Stimulated activated CD8-positive, alpha-beta memory T cell treated with anti-CD3 and anti-CD28 coated beads, Interleukin-12 subunit alpha, Interleukin-12 subunit beta, amount 100 ng/mL, for 4 hours (primary cell): ENCODE data around the gene HK3.

ENCODE experiments used
- DNase-seq: peaks from one replicate; pipeline ENCODE4 v3.0.0-alpha.2; 2020; ENCODE audit warnings: low read depth

Gene HK3, protein sequence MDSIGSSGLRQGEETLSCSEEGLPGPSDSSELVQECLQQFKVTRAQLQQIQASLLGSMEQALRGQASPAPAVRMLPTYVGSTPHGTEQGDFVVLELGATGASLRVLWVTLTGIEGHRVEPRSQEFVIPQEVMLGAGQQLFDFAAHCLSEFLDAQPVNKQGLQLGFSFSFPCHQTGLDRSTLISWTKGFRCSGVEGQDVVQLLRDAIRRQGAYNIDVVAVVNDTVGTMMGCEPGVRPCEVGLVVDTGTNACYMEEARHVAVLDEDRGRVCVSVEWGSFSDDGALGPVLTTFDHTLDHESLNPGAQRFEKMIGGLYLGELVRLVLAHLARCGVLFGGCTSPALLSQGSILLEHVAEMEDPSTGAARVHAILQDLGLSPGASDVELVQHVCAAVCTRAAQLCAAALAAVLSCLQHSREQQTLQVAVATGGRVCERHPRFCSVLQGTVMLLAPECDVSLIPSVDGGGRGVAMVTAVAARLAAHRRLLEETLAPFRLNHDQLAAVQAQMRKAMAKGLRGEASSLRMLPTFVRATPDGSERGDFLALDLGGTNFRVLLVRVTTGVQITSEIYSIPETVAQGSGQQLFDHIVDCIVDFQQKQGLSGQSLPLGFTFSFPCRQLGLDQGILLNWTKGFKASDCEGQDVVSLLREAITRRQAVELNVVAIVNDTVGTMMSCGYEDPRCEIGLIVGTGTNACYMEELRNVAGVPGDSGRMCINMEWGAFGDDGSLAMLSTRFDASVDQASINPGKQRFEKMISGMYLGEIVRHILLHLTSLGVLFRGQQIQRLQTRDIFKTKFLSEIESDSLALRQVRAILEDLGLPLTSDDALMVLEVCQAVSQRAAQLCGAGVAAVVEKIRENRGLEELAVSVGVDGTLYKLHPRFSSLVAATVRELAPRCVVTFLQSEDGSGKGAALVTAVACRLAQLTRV

DNA sequence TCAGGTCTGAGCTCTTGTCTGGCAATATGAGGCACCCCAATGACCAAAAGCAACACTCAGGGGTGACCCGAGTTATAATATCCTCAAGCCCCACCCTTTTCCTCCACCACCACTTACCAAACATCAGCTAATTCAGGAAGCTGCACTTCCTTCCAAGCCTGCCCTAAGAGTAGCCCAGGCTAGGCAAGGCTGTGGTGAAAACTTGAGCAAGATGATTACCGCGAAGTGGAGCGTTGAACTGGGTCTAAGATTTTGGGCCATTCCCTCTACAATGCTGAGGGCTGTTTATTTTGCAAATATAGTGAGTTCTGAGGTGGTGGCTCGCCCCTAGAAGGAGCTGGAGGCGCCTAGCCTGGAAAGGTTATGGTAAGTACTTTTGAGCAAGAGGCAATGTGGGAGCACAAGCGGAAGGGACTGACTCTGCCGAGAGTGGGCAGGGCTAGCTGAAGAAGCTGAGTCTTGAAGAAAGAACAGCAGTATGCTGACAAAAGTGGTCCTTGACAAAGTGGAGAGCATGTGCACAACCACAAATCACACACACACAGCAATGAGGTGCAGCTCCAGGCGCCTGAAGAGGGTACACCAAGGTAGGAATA is at the start of gene HK3:
TSS of gene HK3 (minus strand) at position 51 of the 596 bp plus-strand sequence. CDS start 3,187 bp downstream, outside the sequence.
- no peak for DNase-seq

DNA sequence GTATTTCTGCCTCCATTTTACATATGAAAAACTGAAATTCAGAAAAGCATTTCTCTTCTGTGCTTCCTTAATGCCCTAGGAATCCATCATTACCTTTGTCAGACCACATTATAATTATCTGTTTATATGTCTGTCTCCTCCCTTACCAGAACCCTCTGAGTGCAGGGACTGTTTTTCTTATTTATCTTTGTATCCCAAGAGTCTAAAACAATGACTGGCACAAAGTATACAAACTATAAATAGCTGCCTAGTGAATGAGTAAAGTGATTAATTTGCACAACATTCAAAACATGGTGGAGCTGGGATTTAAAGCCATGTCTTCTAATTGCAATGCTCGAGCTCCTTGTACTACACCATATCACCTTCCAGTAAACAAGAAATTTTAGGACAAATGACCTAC is 49.3 kb upstream of the HK3 start:
- no peak for DNase-seq

DNA sequence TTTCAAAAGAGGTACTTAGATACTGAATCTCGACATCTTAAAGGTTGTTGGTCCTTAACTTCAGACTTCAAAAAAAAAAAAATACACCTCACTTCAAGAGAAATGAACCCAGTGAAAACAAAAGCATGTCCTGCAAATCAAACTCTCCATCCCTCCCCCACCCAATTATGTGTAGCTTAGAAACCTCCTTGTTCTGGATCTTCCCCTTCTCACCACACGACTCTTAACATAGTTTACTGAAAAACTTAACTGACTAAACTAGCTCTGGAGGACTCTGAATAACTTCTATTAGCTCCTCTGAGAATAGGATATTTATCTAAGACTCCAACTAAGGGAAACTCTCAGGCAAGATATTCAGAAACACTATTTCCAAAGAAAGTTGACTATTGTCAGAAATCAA is 48.7 kb upstream of the HK3 start:
- DNase-seq = no peak

DNA sequence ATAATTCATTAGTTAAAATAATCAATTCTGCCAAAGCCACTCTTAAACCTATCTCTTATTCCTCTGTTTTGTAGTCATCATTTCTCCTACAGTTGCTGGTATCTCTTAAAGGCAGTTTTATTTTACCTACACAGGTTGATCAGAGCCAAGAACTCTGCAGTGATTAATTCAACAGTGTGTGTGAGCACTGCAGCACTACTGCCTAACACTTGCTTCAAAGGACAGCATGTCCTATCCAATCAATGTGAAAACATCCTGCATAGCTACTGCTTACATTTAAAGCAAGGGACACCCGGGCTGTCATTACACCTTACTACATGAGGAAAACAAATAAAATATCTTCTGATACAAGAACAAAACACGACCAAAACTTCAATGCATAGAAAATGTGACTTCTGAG is 45.1 kb upstream of the HK3 start:
- DNase-seq = no peak

DNA sequence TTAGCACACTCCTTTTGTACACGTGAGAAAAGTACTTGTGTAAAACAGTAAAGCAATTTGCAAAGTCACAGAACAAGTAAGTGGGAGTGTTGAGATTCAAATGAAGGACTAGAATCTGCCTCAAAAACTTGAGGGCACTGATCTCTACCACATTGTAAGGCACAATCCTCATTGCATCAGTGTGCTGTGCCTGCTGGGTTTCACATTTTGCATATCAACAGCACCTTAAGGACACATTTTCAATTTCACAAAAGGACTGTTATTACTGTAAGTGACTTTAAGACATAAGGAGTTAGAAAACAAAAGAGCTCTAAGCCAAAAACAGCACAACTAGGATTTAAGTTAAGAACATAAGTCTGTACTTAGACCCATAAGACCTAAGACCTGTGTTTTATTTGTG is 44.7 kb upstream of the HK3 start:
- no peak for DNase-seq

DNA sequence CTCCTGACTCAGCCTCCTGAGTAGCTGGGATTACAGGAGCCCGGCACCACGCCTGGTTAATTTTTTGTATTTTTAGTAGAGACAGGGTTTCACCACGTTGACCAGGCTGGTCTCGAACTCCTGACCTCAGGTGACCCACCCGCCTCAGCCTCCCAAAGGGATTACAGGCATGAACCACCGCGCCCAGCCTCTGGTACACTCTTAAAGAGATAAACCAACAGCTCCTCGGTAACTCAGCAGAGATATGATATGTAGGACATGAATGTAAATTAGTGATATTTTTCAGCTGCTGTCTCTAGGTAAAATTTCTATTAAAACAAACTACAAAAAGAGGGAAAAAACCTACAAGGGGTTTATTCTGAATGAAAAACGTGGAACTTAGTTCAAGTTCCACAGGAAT is 42.8 kb upstream of the HK3 start:
- no peak for DNase-seq

DNA sequence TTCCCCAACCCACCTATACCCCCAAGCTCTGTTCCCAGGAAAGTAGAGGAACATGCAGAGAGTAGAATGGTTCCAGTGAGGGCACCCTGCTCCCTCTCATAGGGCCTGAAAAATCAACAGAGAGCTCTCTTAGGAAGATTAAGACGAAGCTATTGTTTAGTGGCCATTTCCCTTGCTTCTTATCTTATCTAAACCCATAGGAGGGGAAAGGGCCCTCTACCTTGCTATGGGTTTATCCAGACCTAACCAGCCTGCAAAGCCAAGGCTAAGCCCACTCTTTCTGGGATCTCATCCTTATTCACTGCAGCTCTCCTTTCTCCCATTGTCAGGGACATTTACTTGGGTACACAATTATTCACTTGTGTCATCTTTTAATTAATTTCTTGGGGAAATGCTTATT is 39.3 kb upstream of the HK3 start:
- no peak for DNase-seq

DNA sequence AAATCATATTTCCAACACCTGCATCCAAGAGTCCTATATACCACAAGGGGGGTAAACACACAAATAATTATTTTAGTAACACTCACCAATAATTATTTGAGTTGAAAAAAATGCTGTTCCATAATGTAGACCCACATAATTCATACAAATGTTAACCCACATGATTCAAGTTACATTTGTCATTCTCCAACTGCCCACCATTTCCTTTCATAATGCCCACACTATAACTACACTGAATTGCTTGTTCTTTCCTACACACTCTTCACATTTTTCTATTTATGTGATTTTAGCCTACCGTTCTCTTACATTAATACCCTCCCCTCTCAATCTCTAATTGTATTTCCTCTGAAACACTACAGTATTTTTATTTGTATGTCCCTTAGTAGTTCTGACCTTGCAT is 35.9 kb upstream of the HK3 start:
- DNase-seq = no peak

DNA sequence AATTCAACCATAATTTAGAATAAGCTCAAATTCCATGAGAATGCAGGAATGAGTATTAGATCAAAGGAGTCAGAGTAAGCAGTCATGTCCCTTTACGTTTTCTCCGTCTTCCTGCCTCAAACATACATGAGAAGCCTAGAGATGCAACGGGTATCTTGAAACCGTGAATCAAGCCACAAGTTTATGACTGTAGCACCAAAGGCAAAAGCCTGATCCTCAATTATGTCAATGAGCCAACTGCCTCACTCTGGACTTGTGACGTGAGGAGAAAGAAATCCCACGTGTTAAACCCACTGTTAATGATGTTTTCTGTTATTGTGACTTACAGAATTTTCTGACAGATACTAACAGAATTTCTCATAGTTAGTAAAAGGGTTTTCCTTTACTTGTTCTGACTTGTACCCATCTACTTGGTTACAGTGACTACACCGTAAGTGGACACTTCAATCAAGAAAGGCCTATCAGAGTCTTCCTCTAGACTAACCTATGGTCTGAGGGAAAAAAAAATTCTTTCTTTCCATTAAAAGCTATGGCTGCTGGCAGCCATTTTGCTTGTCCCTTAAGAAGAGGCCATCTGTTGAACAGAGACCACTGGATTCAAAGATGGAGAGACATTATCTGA is 35.3 kb upstream of the HK3 start:
- DNase-seq = no peak

DNA sequence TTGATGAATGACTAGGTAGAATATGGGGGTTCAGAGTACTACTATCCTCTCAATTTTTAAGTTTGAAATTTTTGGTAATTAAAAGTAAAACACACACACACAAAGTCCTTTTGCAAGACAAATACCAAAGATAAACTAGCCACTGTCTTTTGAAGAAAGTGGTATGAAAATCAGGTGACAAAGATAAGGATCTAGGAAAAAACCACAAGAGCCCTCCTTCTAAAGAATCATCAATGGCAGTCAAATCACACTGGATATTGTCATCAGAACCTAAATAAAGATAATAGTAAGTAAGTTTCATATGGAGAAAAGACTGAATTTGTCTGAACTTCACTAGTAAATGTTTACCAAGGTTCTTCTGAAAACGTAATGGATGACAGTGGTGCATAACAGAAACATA is 30.5 kb upstream of the HK3 start:
- no peak for DNase-seq

DNA sequence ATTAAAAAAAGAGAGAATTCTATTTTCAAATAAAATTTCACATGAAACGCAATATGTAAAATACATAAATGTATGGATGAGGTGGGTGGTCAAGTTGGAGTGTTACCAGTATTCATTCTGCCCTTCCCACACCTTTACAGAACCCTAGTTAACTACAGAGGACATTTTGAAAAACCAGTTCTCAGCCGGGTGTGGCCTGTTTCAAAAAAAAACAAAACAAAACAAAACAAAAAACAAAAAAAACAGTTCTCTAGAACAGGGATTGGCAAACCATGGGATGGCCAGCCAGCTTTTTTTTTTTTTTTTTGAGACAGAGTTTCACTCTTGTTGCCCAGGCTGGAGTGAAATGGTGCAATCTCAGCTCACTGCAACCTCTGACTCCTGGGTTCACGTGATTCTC is 28.4 kb upstream of the HK3 start:
- DNase-seq = no peak

DNA sequence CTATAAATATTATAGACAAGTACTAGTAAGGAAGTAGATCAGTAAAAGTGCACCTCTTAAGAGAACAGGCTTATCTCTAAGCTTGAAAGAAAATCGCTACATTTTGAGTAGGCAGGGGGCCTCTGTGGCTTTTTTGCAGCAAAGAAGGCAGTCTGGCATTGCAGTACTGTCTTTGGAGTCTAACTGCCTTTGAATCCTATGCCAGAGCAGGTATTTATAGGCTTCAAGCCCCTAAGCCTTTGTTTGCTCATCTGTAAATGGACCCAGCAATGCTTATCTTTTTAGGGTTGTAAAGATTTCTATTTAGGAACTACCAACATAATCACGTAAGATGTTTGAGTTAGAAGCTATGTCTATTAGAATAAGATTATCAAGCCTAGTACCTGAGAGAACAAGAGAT is 23.7 kb upstream of the HK3 start:
- DNase-seq = no peak

DNA sequence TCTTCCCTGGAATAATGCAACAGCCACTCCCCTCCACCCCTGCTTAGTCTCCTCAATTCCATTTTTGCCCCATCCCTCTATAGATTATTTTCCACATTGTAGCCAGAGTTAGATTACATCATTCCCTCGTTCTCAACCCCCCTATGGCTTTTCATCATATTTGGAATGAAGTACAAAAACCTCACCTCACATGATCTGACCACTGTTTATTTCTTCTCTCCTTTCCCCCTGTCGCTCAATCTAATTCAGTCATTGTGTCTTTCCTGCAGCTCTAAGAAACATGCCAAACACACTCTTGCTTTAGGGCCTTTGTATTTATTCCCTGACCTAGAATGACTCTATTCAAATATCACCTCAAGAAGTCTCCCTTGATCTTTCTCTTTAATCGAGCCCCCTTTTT is 22.6 kb upstream of the HK3 start:
- DNase-seq = no peak

DNA sequence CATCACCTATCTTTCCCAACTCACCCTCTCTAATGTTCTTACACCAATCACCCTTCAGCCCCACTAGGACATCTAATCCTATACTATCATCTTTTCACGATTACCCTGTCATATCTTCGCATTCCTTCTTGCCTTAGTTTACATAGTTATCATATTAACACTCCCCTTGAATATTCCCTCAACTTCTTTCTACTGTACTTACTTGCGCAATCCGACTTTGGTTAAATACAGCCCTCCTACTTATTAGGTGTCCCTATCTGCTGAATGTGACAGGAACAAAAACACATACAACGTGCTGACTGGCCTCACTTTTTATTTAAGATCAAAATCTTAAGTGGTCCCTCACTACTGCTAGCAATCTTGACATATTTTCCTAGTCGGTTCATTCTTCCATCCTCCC is 19.5 kb upstream of the HK3 start:
- DNase-seq = no peak

DNA sequence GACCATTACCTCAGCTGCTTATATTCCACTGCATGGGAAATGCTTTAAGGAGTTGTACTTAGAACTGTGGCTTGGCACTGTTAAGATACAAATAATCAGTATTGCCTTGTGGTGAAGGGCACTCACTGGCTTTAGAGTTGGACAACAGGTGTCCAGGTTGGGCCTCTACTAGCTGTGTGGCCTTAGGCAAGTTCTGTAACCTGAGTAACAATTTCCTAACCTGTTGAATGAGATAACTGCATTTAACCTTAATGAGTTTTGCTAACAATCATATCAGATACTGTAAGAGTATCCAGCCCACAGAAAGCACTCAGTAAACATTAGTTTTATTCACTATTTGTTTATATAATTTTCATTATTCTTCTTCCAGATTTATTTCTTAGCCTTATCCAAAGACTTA is 17.2 kb upstream of the HK3 start:
- no peak for DNase-seq

DNA sequence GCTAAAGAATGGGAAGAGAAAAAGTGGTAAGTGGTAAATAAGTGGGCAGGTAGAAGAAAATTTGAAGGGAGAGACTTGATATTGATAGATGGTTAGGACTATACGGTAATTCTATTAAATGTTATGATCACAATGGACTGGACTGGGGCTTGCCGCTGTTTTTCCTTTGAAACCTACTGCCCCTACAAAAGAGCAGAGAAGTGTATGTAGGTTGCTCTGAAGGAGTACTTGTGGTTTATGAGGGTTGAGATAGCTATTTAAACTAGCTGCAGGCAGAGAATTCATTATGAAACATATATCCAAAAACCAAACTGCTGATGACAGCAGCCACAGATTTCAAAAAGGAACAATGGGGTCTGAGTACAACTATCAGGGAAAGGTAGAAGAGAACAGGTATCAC is 16.8 kb upstream of the HK3 start:
- no peak for DNase-seq

DNA sequence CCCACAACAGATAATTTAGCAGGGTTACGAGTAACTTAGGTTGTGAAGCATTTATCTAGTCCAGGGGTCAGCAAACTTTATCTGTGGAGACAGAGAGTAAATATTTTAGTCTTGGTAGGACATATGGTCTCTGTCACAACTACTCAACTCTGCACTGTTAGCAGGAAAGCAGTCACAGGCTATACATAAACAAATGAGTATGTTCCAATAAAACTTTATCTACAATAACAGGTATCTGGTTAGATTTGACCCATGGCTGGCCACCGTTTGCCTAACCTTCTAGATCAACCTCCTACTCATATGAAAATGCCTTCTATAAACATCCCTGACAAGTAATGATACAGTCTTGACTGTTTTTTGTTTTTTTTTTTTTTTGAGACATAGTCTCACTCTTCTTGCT is 13.0 kb upstream of the HK3 start:
- no peak for DNase-seq

DNA sequence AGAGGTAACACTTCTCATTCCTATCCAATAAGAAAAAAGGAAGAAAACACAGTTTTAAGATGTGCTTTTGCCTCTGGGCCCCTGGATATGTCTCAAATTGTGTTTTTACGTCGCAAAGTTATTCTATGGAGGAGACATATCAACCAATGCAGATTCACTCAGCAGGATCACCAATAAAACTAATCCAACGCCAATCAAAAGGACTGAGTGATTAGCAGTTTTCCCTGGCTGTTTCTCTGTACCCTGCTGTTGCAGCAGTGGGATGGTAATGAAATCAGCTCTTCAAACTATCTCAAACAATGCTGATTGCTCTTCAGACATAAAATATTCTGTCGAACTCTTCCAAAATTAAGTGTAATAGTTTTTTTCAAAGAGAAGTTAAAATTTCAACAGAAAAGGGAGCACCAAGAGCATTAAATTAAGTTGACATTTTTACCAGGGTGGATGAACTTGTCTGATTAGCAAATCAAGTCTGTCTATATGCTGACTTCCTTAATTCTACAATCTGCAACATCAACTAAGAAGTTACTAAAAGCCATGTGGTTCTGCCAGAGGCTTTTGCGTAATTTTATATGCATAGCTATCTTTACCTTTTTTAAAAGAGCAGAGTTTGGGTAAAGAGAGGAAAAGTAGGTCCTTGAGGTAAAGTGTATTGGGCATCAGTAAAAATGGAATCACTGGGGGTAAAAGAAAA is 9.7 kb upstream of the HK3 start:
- DNase-seq = no peak

DNA sequence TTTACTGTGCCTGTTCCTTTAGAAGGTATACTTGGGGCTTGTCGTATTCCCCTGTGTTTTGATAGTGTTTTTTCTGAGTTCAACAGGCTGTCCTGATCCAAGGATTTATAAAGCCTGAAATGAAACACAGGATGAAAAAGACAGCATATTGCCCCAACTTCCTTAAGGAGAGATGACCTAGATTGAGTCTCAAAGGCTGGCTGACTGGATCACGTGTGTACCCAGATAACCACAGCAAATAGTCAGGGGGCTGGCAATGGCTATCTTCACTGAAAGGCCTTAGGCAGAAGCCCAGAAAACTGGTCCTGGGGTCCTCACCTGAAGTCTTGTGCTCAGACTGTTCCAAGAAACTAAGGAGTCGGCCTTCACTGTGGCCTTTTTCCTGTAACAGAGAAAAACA is 7.7 kb upstream of the HK3 start:
- DNase-seq = no peak

DNA sequence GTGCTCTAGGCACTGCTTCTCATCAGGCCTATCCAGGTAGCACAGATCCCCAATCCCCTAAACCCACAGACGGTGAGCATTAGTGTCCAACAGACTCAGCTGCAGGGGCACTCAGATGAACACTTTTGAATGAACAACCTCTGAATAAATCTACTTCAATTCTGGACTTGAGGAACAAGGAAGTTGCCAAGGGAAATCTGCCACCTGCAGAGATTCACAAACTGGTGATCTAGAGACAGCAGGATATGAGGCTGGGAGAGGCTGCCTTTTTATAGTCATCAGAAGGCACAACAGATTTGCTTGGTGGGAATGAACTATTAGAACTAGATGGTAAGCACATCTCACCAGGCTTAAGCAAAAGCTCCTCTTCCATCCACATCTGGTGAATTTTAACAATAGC is 7.0 kb upstream of the HK3 start:
- DNase-seq = no peak

DNA sequence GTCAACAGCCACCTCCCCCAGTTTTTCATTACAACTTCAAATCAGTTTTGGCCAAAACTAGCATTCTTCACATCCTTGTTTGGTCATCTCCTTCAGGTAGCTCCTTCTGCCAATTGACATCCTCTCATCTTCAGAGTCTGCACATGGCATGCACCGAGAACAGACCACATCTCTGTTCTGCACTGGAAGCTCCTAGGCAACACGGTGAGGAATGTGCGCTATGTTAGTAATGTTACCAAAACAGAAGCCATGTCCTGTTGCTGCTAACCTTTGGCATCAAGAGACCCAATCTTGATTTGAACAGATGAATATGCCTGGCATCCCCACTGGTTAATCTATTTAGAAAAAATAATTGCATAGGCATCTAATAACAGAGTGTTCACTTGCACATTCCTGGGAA is 5.1 kb upstream of the HK3 start:
- no peak for DNase-seq
